NCI-H2196 treated with DMSO at 0.1 percent for 48 hours (cell line): ENCODE results near the gene MTO1.
"Not testable (repeated sequence)": the region's sequence is repeated elsewhere in the genome, so short reads cannot be mapped to it uniquely, and the experiment has no call there.

Experiments used
- DNase-seq: peaks from one replicate; lab custom pipeline; 2025; ENCODE audit not compliant: unreplicated experiment; lab: John Stamatoyannopoulos, UW

MTO1 gene

GRCh38 chr6:73503027-73503772 is 41.7 kb downstream of the MTO1 start:
- DNase-seq = no peak

- no peak for DNase-seq
These were observed 42.6 kb downstream of the MTO1 start for GRCh38 chr6:73504160-73504559.

GRCh38 chr6:73505142-73505541 is 43.6 kb downstream of the MTO1 start:
- no peak for DNase-seq

GRCh38 chr6:73505705-73506104 is 44.2 kb downstream of the MTO1 start:
- not testable (repeated sequence) for DNase-seq

GRCh38 chr6:73506246-73506645 is 44.7 kb downstream of the MTO1 start:
- DNase-seq = no peak

GRCh38 chr6:73508776-73509175 is 47.2 kb downstream of the MTO1 start:
- no peak for DNase-seq

GRCh38 chr6:73509851-73510250 is 48.3 kb downstream of the MTO1 start:
- no peak for DNase-seq

- no peak for DNase-seq
These were observed 50.3 kb downstream of the MTO1 start for GRCh38 chr6:73511796-73512195.

- DNase-seq = no peak
These were observed 51.9 kb downstream of the MTO1 start for GRCh38 chr6:73513496-73513854.

GRCh38 chr6:73514746-73515110 is 53.2 kb downstream of the MTO1 start:
- no peak for DNase-seq

- DNase-seq = no peak
These were observed 53.7 kb downstream of the MTO1 start for GRCh38 chr6:73515204-73515655.

- no peak for DNase-seq
These were observed 55.3 kb downstream of the MTO1 start for GRCh38 chr6:73516514-73517489.

GRCh38 chr6:73518100-73518981 is 56.8 kb downstream of the MTO1 start:
- not testable (repeated sequence) for DNase-seq

GRCh38 chr6:73518982-73519881 is 57.7 kb downstream of the MTO1 start:
- DNase-seq = not testable (repeated sequence)

- DNase-seq = peak; percentile 13
These were observed 58.6 kb downstream of the MTO1 start for GRCh38 chr6:73519926-73520687.

- peak; percentile 97 for DNase-seq
These were observed 59.3 kb downstream of the MTO1 start, which contains the start of gene EEF1A1 for GRCh38 chr6:73520688-73521350. EEF1A1 (minus strand) TSS chr6:73521032; CDS start chr6:73520026, 1,006 bp downstream.

GRCh38 chr6:73521351-73521985 is 59.9 kb downstream of the MTO1 start:
- peak; percentile 49 for DNase-seq
